ENCODE data around the gene RBM17.

DNA sequence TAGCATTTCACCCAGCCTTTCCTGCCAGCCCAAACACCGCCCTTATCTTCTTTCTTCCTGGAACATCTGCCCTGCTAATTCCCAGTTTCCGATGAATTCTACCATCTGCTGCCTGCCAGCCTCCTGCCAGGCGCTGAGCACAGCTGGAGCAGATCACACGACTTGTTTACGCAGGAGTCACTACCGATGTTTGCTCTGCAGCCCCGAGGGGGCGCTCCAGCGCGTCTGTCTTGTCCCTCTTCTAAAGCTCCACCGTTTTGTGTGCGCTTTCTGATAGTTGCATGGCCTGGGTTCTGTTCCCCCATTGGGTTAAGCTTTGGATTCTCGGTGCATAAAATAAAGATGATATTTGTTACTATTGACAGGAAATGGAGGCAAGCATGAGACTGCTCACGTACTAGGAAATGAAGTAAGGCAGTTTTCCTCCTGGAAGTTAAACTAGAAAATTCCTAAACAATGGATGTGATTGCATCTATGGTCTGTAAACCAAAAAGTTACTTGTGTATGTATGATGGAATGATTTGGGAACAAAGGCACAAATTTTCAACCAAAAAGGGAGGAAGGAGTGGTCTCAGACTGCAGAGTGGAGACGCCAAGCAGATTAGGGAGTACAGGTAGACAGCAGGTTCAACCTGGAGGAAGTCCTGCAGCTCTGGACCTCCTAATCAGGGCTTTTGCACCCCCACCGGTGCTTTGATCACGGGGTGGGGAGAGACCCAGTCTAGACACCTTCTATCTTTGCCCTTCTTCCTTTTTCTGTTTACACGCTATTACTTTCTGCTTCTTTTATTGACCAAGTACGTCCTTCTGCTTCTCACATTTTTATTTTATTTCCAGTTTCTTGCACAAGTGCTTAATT lies 2.2 kb upstream of the RBM17 start:
- TF ChIP-seq POLR2A (IDR thresholded peaks at IDR 0.05; ENCODE audit: low read depth, low read length): no peak
- TF ChIP-seq MXI1 (IDR thresholded peaks at IDR 0.05; ENCODE audit: borderline replicate concordance, low read depth, low read length): no peak
- TF ChIP-seq, protein P1, sequence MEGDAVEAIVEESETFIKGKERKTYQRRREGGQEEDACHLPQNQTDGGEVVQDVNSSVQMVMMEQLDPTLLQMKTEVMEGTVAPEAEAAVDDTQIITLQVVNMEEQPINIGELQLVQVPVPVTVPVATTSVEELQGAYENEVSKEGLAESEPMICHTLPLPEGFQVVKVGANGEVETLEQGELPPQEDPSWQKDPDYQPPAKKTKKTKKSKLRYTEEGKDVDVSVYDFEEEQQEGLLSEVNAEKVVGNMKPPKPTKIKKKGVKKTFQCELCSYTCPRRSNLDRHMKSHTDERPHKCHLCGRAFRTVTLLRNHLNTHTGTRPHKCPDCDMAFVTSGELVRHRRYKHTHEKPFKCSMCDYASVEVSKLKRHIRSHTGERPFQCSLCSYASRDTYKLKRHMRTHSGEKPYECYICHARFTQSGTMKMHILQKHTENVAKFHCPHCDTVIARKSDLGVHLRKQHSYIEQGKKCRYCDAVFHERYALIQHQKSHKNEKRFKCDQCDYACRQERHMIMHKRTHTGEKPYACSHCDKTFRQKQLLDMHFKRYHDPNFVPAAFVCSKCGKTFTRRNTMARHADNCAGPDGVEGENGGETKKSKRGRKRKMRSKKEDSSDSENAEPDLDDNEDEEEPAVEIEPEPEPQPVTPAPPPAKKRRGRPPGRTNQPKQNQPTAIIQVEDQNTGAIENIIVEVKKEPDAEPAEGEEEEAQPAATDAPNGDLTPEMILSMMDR (conservative IDR thresholded peaks at IDR 0.05; ENCODE audit: low read depth, low read length): peak; percentile 85
- TF ChIP-seq RCOR1 (IDR thresholded peaks at IDR 0.05; ENCODE audit: insufficient replicate concordance, low read length): peak; percentile 66
- peak; percentile 57 for TF ChIP-seq RAD21 (IDR thresholded peaks at IDR 0.05; ENCODE audit: low read length)
- TF ChIP-seq BHLHE40 (IDR thresholded peaks at IDR 0.05; ENCODE audit: low read depth, low read length): peak; percentile 72; the same call in 1 of the 2 replicates
- no peak for TF ChIP-seq CHD1 (IDR thresholded peaks at IDR 0.05; ENCODE audit: low read depth, low read length)
- TF ChIP-seq RFX5 (IDR thresholded peaks at IDR 0.05; ENCODE audit: low read depth, low read length): no peak
- TF ChIP-seq, protein P2, sequence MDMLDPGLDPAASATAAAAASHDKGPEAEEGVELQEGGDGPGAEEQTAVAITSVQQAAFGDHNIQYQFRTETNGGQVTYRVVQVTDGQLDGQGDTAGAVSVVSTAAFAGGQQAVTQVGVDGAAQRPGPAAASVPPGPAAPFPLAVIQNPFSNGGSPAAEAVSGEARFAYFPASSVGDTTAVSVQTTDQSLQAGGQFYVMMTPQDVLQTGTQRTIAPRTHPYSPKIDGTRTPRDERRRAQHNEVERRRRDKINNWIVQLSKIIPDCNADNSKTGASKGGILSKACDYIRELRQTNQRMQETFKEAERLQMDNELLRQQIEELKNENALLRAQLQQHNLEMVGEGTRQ (IDR thresholded peaks at IDR 0.05; ENCODE audit: low read depth, low read length): no peak
- TF ChIP-seq MAFK (IDR thresholded peaks at IDR 0.05; ENCODE audit: low read depth, low read length): 0 out of 2 replicates have a peak, but pooled peaks have one; percentile 2
- no peak for TF ChIP-seq CEBPB (IDR thresholded peaks at IDR 0.05; ENCODE audit: low read depth, low read length)

All from IMR-90 (cell line).